Measurements from ENCODE around the gene AUP1.

AUP1 gene

GRCh38 chr2:74529357-74530238, at the start of gene AUP1, which contains the start of gene HTRA2:
Gene AUP1 (minus strand): TSS chr2:74529706. CDS start chr2:74529629, 77 bp downstream.
Gene HTRA2 (plus strand): TSS chr2:74529933. CDS start chr2:74530007, 74 bp downstream.
- Histone ChIP-seq H3K9me3 (ENCODE audit: control insufficient read depth, insufficient read depth, low read length) (no peaks in the 10 kb centered on the region), H3K27me3 (ENCODE audit: control insufficient read depth, insufficient read depth, low read length) (no peaks in the 10 kb centered on the region), H3K4me1 (ENCODE audit: control insufficient read depth, insufficient read depth, low read length) (peaks cover 3% of the 10 kb centered on the region), H3K27ac (ENCODE audit: low read length) (no peak within 1 kb of the TSS), H3K4me3 (ENCODE audit: low read length) (peak within 1 kb of the TSS; percentile 99), H3K36me3 (ENCODE audit: control insufficient read depth, insufficient read depth, low read length) (peaks cover 16% of the 10 kb centered on the region; the same call in 1 of the 2 replicates)
- no CpG with 5 or more reads among the region's 87 CpGs for WGBS (ENCODE audit: insufficient coverage, insufficient read length)
- DNase-seq (ENCODE audit: low read depth, low spot score), result peak; percentile 97

- H3K9me3 ChIP-seq (ENCODE audit: control insufficient read depth, insufficient read depth, low read length), result no peaks in the 10 kb centered on the region
- DNase-seq (ENCODE audit: low read depth, low spot score), result no peak
- H3K27ac ChIP-seq (ENCODE audit: low read length), result no peak overlapping the region
- H3K4me1 ChIP-seq (ENCODE audit: control insufficient read depth, insufficient read depth, low read length), result 0 out of 2 replicates have a peak, but pooled peaks cover 1% of the 10 kb centered on the region
- WGBS (ENCODE audit: insufficient coverage, insufficient read length), result no CpG with 5 or more reads among the region's 3 CpGs
- no peaks in the 10 kb centered on the region for H3K27me3 ChIP-seq (ENCODE audit: control insufficient read depth, insufficient read depth, low read length)
- no peak overlapping the region for H3K4me3 ChIP-seq (ENCODE audit: low read length)
- H3K36me3 ChIP-seq (ENCODE audit: control insufficient read depth, insufficient read depth, low read length), result no peaks in the 10 kb centered on the region
These were observed 48.9 kb upstream of the AUP1 start for GRCh38 chr2:74578408-74578807.

- no peak overlapping the region for H3K27ac ChIP-seq (ENCODE audit: low read length)
- WGBS (ENCODE audit: insufficient coverage, insufficient read length), result no CpG with 5 or more reads among the region's 2 CpGs
These were observed 47.9 kb upstream of the AUP1 start for GRCh38 chr2:74577448-74577847.

GRCh38 chr2:74576863-74577229, 47.3 kb upstream of the AUP1 start:
- Histone ChIP-seq H3K4me1 (ENCODE audit: control insufficient read depth, insufficient read depth, low read length) (0 out of 2 replicates have a peak, but pooled peaks cover 1% of the 10 kb centered on the region), H3K9me3 (ENCODE audit: control insufficient read depth, insufficient read depth, low read length) (no peaks in the 10 kb centered on the region), H3K27me3 (ENCODE audit: control insufficient read depth, insufficient read depth, low read length) (no peaks in the 10 kb centered on the region), H3K27ac (ENCODE audit: low read length) (no peak overlapping the region), H3K4me3 (ENCODE audit: low read length) (no peak overlapping the region), H3K36me3 (ENCODE audit: control insufficient read depth, insufficient read depth, low read length) (no peaks in the 10 kb centered on the region)
- WGBS (ENCODE audit: insufficient coverage, insufficient read length), result no CpG with 5 or more reads among the region's 1 CpG
- no peak for DNase-seq (ENCODE audit: low read depth, low spot score)

More at GRCh38 chr2:74577448-74577847, 47.9 kb upstream of the AUP1 start:
- H3K4me1 ChIP-seq (ENCODE audit: control insufficient read depth, insufficient read depth, low read length), result 0 out of 2 replicates have a peak, but pooled peaks cover 1% of the 10 kb centered on the region
- H3K9me3 ChIP-seq (ENCODE audit: control insufficient read depth, insufficient read depth, low read length), result no peaks in the 10 kb centered on the region
- no peak for DNase-seq (ENCODE audit: low read depth, low spot score)
- H3K27me3 ChIP-seq (ENCODE audit: control insufficient read depth, insufficient read depth, low read length), result no peaks in the 10 kb centered on the region
- no peaks in the 10 kb centered on the region for H3K36me3 ChIP-seq (ENCODE audit: control insufficient read depth, insufficient read depth, low read length)
- no peak overlapping the region for H3K4me3 ChIP-seq (ENCODE audit: low read length)

GRCh38 chr2:74576211-74576862, 46.8 kb upstream of the AUP1 start:
- Histone ChIP-seq H3K27ac (ENCODE audit: low read length) (no peak overlapping the region), H3K27me3 (ENCODE audit: control insufficient read depth, insufficient read depth, low read length) (no peaks in the 10 kb centered on the region), H3K4me1 (ENCODE audit: control insufficient read depth, insufficient read depth, low read length) (0 out of 2 replicates have a peak, but pooled peaks cover 1% of the 10 kb centered on the region), H3K9me3 (ENCODE audit: control insufficient read depth, insufficient read depth, low read length) (no peaks in the 10 kb centered on the region), H3K36me3 (ENCODE audit: control insufficient read depth, insufficient read depth, low read length) (no peaks in the 10 kb centered on the region), H3K4me3 (ENCODE audit: low read length) (no peak overlapping the region)
- no CpG with 5 or more reads among the region's 7 CpGs for WGBS (ENCODE audit: insufficient coverage, insufficient read length)
- DNase-seq (ENCODE audit: low read depth, low spot score), result no peak

GRCh38 chr2:74575320-74575719, 45.8 kb upstream of the AUP1 start:
- H3K9me3 ChIP-seq (ENCODE audit: control insufficient read depth, insufficient read depth, low read length), result no peaks in the 10 kb centered on the region
- no peak overlapping the region for H3K4me3 ChIP-seq (ENCODE audit: low read length)
- H3K27me3 ChIP-seq (ENCODE audit: control insufficient read depth, insufficient read depth, low read length), result no peaks in the 10 kb centered on the region
- no peak overlapping the region for H3K27ac ChIP-seq (ENCODE audit: low read length)
- WGBS (ENCODE audit: insufficient coverage, insufficient read length), result no CpG with 5 or more reads among the region's 4 CpGs
- DNase-seq (ENCODE audit: low read depth, low spot score), result no peak
- H3K36me3 ChIP-seq (ENCODE audit: control insufficient read depth, insufficient read depth, low read length), result no peaks in the 10 kb centered on the region
- H3K4me1 ChIP-seq (ENCODE audit: control insufficient read depth, insufficient read depth, low read length), result 0 out of 2 replicates have a peak, but pooled peaks cover 1% of the 10 kb centered on the region

GRCh38 chr2:74573747-74574562, 44.4 kb upstream of the AUP1 start:
- no peaks in the 10 kb centered on the region for H3K9me3 ChIP-seq (ENCODE audit: control insufficient read depth, insufficient read depth, low read length)
- DNase-seq (ENCODE audit: low read depth, low spot score), result no peak
- H3K27me3 ChIP-seq (ENCODE audit: control insufficient read depth, insufficient read depth, low read length), result no peaks in the 10 kb centered on the region
- no peak overlapping the region for H3K4me3 ChIP-seq (ENCODE audit: low read length)
- H3K27ac ChIP-seq (ENCODE audit: low read length), result no peak overlapping the region
- no peaks in the 10 kb centered on the region for H3K36me3 ChIP-seq (ENCODE audit: control insufficient read depth, insufficient read depth, low read length)
- H3K4me1 ChIP-seq (ENCODE audit: control insufficient read depth, insufficient read depth, low read length), result 0 out of 2 replicates have a peak, but pooled peaks cover 1% of the 10 kb centered on the region
- WGBS (ENCODE audit: insufficient coverage, insufficient read length), result no CpG with 5 or more reads among the region's 7 CpGs

GRCh38 chr2:74572178-74572925, 42.8 kb upstream of the AUP1 start:
- Histone ChIP-seq H3K27ac (ENCODE audit: low read length) (no peak overlapping the region), H3K4me3 (ENCODE audit: low read length) (no peak overlapping the region), H3K27me3 (ENCODE audit: control insufficient read depth, insufficient read depth, low read length) (no peaks in the 10 kb centered on the region), H3K4me1 (ENCODE audit: control insufficient read depth, insufficient read depth, low read length) (no peaks in the 10 kb centered on the region), H3K36me3 (ENCODE audit: control insufficient read depth, insufficient read depth, low read length) (no peaks in the 10 kb centered on the region), H3K9me3 (ENCODE audit: control insufficient read depth, insufficient read depth, low read length) (no peaks in the 10 kb centered on the region)
- no CpG with 5 or more reads among the region's 3 CpGs for whole genome bisulfite sequencing (ENCODE audit: insufficient coverage, insufficient read length)
- no peak for DNase-seq (ENCODE audit: low read depth, low spot score)

GRCh38 chr2:74571058-74571457, 41.6 kb upstream of the AUP1 start:
- no peak for DNase-seq (ENCODE audit: low read depth, low spot score)
- no peak overlapping the region for H3K4me3 ChIP-seq (ENCODE audit: low read length)
- H3K27me3 ChIP-seq (ENCODE audit: control insufficient read depth, insufficient read depth, low read length), result no peaks in the 10 kb centered on the region
- no peaks in the 10 kb centered on the region for H3K36me3 ChIP-seq (ENCODE audit: control insufficient read depth, insufficient read depth, low read length)
- no peaks in the 10 kb centered on the region for H3K9me3 ChIP-seq (ENCODE audit: control insufficient read depth, insufficient read depth, low read length)
- WGBS (ENCODE audit: insufficient coverage, insufficient read length), result no CpG with 5 or more reads among the region's 1 CpG
- no peaks in the 10 kb centered on the region for H3K4me1 ChIP-seq (ENCODE audit: control insufficient read depth, insufficient read depth, low read length)
- no peak overlapping the region for H3K27ac ChIP-seq (ENCODE audit: low read length)
